ENCODE measurements around the gene CALD1.
A peak's percentile ranks its signal among the peaks of the same experiment; 100 is the strongest.

CALD1 gene

DNA sequence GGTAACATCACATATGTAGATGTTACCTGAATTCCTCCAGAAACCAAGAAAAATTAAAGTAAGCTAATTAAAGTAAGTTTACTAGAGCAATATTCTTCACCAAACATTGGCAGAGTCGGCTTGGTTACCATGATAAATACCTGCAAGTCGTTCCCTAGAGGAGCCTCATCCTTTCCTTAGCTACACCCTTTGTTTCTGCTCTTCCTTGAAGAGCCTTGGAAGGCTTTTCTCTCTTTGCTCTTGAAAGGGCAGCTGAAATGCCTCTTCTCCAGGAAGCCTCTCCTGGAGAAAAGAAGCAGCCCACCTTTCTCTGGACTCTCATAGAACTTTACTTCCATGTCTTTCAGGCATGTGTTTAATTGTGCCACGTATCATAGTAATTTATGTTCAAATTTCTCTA lies 34.9 kb upstream of the CALD1 start:
- H3K27me3 Mint-ChIP-seq = peaks cover 50% of the 10 kb centered on the region
- no peak overlapping the region for H3K4me3 Mint-ChIP-seq
- ATAC-seq (replicated peaks; ENCODE audit: extremely low read depth, poor library complexity, severe bottlenecking) (no peak), DNase-seq (ENCODE audit: low spot score in 2 of 2) (no peak)
- no peaks in the 10 kb centered on the region for H3K9me3 Mint-ChIP-seq
- H3K4me1 Mint-ChIP-seq = no peaks in the 10 kb centered on the region
- no peak overlapping the region for H3K27ac Mint-ChIP-seq (ENCODE audit: low read depth)
- peaks cover 1% of the 10 kb centered on the region for H3K36me3 Mint-ChIP-seq (ENCODE audit: insufficient read depth)

DNA sequence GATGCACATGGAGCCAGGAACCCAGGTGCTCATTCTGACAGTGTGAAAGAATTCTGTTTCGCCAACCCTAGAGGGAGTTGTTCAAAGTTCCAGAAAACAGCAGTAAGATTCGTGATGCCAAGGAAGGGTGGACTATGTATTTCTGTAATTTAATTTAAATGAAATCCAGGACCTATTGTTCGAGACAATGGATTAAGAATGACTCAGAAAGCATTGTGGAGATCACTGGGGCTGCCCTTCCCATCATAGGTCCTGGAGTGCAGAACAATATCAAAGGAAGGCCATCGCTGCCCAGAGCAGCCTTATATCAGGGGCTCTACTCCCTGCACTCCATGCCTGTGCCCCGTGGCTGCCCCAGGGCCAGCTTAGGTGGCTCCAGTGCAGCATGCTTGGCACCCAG lies 32.1 kb upstream of the CALD1 start:
- peaks cover 1% of the 10 kb centered on the region for H3K36me3 Mint-ChIP-seq (ENCODE audit: insufficient read depth)
- H3K27ac Mint-ChIP-seq (ENCODE audit: low read depth) = no peak overlapping the region
- H3K27me3 Mint-ChIP-seq = peaks cover 35% of the 10 kb centered on the region
- no peaks in the 10 kb centered on the region for H3K9me3 Mint-ChIP-seq
- H3K4me3 Mint-ChIP-seq = no peak overlapping the region
- DNase-seq (ENCODE audit: low spot score in 2 of 2) (no peak), ATAC-seq (replicated peaks; ENCODE audit: extremely low read depth, poor library complexity, severe bottlenecking) (no peak)
- H3K4me1 Mint-ChIP-seq = no peaks in the 10 kb centered on the region

DNA sequence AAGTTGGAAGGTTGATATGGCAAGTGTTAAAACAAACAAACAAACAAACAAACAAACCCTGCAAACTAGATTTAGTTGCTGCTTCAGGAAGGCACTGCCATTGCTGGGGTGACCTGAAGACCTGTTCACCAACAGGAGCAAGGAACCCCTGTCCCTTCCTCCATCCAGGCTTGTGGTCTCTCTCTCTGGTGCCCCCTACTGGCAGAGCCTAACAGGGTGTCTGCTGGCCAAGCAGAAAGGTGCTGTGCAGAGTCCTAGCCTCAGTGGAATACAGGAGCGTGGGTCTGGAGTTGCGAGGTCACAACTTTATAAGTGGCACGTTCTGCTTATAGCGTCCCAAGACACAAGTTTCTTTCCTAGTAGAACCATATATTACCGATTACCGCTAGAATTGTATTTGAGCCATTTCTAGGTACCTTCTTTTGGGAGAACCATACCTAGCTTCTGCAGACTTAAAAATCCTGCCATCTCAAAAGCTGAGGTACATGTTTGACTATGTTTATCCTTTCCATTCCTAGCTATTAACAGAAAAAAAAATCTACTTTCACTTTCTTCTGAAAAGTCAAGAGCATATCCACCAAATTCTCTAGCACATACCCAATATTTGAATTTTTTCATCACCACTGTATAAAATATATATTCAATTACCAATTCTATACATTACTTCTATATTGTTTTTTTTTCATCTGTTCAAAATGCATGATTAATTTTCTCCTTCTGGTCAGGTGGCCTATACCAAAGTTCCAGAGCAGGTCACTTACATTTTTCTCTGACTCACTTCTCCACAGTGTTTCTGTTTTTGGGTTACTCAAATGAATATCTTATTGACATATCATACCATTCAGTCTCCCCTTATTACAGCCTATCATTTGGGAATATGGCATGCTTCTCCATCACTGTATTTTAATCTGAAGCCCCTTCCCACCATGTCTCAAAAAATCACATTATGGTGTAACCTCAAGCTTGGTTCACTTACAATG lies 29.1 kb upstream of the CALD1 start:
- Mint-ChIP-seq H3K36me3 (ENCODE audit: insufficient read depth) (no peaks in the 10 kb centered on the region), H3K27me3 (peaks cover 26% of the 10 kb centered on the region), H3K4me1 (no peaks in the 10 kb centered on the region), H3K4me3 (no peak overlapping the region), H3K9me3 (no peaks in the 10 kb centered on the region), H3K27ac (ENCODE audit: low read depth) (no peak overlapping the region)
- peak; percentile 30 to 47 for DNase-seq (ENCODE audit: low spot score in 2 of 2)
- peak; percentile 65 for ATAC-seq (replicated peaks; ENCODE audit: extremely low read depth, poor library complexity, severe bottlenecking)

DNA sequence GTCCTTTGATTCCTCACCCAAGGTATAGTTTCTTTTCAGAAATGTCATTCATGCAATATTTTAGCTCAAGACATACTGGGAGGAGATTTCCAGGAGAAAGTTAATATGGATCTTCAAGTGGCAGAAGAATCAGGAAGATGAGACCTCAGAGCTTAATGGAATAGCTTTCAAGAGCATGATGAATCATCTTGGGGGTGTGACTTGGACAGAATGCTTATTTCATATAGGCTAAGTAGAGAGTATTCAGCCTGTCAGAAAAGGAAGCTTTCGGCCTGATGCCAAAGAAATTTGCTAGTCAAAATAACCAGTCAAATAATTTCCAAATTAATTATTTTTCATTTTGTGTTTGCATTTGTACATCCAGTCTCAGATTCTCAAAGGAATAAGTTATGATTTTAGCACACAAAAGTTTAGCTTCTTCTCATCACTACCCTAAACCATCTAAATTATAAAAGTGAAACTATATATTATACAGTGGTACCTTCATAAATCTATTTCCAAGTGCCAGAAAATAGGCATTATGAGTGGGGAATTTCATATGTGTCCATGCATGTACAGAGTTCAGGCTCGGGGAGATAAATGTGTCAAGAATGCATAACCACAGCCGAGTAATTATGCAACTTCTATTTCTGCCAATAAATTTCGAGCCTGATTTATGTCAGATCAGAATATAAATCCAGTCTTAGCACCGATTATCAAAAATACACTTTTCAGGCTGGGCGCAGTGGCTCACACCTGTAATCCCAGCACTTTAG lies 27.3 kb upstream of the CALD1 start:
- no peak for DNase-seq (ENCODE audit: low spot score in 2 of 2)
- Mint-ChIP-seq H3K36me3 (ENCODE audit: insufficient read depth) (no peaks in the 10 kb centered on the region), H3K9me3 (no peaks in the 10 kb centered on the region), H3K4me1 (no peaks in the 10 kb centered on the region), H3K27me3 (peaks cover 8% of the 10 kb centered on the region), H3K4me3 (no peak overlapping the region), H3K27ac (ENCODE audit: low read depth) (no peak overlapping the region)
- ATAC-seq (replicated peaks; ENCODE audit: extremely low read depth, poor library complexity, severe bottlenecking) = no peak

DNA sequence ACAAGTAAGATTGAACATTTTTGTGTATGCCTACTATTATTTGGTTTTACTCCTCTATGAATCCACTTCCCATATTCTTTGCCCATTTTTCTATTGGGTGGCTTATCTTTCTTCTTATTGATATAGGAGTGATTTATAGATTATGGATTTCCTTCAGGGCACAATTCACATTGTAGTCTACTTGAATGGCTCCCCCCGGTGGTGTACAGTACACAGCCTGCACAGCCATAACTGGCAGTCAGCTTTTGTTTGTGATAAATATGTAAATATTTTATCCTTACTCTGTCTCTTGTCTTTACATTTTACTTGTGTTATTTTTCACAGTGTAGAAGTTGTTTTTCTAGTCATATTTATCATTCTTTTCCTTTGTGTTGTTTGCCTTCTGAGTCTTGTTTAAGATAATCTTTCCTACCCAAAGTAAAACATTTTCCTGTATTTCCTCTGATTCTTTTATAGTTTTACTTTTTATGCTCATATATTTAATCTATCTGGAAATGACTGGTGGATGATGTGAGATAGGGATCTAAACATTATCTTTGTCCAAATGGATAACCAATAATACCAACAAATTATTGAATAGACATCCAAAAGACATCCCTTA lies 23.9 kb upstream of the CALD1 start:
- DNase-seq (ENCODE audit: low spot score in 2 of 2) = no peak
- no peak for ATAC-seq (replicated peaks; ENCODE audit: extremely low read depth, poor library complexity, severe bottlenecking)
- H3K27ac Mint-ChIP-seq (ENCODE audit: low read depth) = no peak overlapping the region
- H3K4me3 Mint-ChIP-seq = no peak overlapping the region
- peaks cover 13% of the 10 kb centered on the region for H3K27me3 Mint-ChIP-seq
- H3K4me1 Mint-ChIP-seq = no peaks in the 10 kb centered on the region
- no peaks in the 10 kb centered on the region for H3K9me3 Mint-ChIP-seq
- no peaks in the 10 kb centered on the region for H3K36me3 Mint-ChIP-seq (ENCODE audit: insufficient read depth)

DNA sequence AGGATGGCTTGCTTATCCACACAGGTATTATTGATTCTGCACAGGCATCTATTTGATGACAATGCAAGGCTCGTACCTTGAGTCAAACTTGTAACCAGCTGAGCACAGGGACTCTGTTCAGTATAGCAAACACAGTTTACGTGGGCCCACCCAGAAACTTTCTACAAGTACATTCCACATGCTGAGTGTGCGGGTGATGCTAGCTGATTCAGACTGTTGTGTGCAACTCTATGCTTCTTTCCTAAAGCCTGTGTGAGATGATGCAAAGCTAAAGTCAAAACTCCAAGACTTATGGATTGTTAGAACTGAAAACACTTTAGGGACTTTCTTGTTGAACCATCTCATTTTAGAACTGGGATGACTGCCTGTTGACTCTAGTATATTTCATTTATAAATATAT lies 21.5 kb upstream of the CALD1 start:
- DNase-seq (ENCODE audit: low spot score in 2 of 2) = no peak
- H3K9me3 Mint-ChIP-seq = no peaks in the 10 kb centered on the region
- no peak for ATAC-seq (replicated peaks; ENCODE audit: extremely low read depth, poor library complexity, severe bottlenecking)
- H3K4me3 Mint-ChIP-seq = no peak overlapping the region
- H3K27me3 Mint-ChIP-seq = peaks cover 21% of the 10 kb centered on the region
- no peaks in the 10 kb centered on the region for H3K4me1 Mint-ChIP-seq
- H3K27ac Mint-ChIP-seq (ENCODE audit: low read depth) = no peak overlapping the region
- H3K36me3 Mint-ChIP-seq (ENCODE audit: insufficient read depth) = no peaks in the 10 kb centered on the region

DNA sequence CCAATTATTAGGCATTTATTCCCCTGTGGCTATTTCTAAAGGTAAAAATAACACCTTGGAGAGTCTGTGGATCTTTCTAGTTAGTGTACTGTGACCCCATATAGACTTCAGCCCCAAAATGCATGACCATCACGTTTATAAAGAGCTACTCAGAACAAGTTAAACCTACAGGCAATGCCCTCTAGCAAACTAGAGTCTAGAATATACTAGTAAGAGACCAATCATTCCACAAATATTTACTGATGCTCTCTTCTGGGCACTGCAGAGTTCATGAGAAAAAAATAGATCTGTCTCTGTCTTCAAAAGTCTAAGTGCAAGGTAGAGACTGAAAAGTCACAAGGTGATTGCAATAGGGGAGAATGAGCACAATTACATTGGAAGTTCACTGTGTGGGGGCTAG lies 20.5 kb upstream of the CALD1 start:
- no peaks in the 10 kb centered on the region for H3K4me1 Mint-ChIP-seq
- ATAC-seq (replicated peaks; ENCODE audit: extremely low read depth, poor library complexity, severe bottlenecking) = no peak
- H3K4me3 Mint-ChIP-seq = no peak overlapping the region
- no peak overlapping the region for H3K27ac Mint-ChIP-seq (ENCODE audit: low read depth)
- DNase-seq (ENCODE audit: low spot score in 2 of 2) = no peak
- H3K27me3 Mint-ChIP-seq = peaks cover 26% of the 10 kb centered on the region
- no peaks in the 10 kb centered on the region for H3K9me3 Mint-ChIP-seq
- peaks cover 2% of the 10 kb centered on the region for H3K36me3 Mint-ChIP-seq (ENCODE audit: insufficient read depth)

DNA sequence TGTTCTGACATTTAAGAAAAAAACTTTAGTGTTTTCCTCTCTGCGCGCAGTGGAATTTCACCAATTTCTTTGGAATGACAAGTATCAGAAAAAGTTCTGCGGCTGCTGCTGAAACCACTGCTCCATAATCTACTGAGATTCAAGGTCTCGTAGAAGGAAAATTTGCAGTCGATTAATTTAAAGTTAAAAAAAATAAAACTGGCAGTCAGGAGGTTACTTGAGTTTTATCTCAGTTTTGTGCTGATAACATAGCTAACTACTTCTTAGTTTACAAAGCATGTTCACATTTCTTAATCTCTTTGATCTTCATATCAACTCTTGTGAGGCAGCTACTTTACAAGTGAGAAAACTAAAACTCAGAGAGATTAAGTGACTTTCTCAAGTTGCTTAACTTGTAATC lies 18.2 kb upstream of the CALD1 start:
- no peak for ATAC-seq (replicated peaks; ENCODE audit: extremely low read depth, poor library complexity, severe bottlenecking)
- Mint-ChIP-seq H3K4me1 (no peaks in the 10 kb centered on the region), H3K4me3 (no peak overlapping the region), H3K9me3 (no peaks in the 10 kb centered on the region), H3K27ac (ENCODE audit: low read depth) (no peak overlapping the region), H3K27me3 (peaks cover 47% of the 10 kb centered on the region), H3K36me3 (ENCODE audit: insufficient read depth) (peaks cover 4% of the 10 kb centered on the region)
- no peak for DNase-seq (ENCODE audit: low spot score in 2 of 2)

DNA sequence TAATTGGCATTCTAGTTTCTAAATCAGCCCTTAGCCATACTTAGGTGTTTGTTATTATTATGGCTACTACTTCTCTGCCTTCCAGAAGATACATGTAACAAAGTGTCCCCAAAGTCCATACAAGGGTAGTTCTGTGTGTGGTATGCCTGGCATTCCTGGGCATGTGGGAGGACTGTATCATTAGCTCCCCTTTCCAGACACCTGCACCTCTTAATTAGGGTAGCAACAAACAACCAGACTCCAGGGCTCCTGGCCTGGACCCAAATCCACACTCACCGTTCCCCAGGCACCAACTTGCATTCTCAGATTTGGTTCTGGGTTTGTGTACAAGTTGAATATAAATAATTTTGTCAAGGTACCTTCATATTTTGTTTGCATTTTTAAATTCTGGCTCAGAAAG lies 15.5 kb upstream of the CALD1 start:
- Mint-ChIP-seq H3K4me3 (no peak overlapping the region), H3K4me1 (no peaks in the 10 kb centered on the region), H3K9me3 (no peaks in the 10 kb centered on the region), H3K27me3 (peaks cover 44% of the 10 kb centered on the region), H3K27ac (ENCODE audit: low read depth) (no peak overlapping the region), H3K36me3 (ENCODE audit: insufficient read depth) (peaks cover 4% of the 10 kb centered on the region)
- ATAC-seq (replicated peaks; ENCODE audit: extremely low read depth, poor library complexity, severe bottlenecking) = no peak
- DNase-seq (ENCODE audit: low spot score in 2 of 2) = no peak

DNA sequence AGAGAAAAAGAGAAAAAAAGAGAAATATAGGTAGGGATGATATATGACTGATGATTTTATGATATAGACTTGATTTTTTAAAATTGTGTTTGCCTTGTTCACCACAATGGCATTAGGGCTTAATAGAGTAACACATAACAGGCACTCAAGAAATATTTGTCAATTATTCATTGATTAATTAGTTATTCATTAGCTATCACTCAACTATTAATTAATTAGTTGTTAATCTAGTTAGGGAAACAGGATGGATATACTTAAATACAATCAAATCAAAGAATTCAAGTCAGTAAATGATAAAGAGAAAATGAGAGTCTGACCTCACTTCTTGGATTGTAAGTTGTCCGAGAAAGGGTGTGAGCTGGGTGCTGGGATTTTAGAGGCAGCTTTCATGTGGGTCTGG lies 15.1 kb upstream of the CALD1 start:
- Mint-ChIP-seq H3K36me3 (ENCODE audit: insufficient read depth) (peaks cover 4% of the 10 kb centered on the region), H3K27me3 (peaks cover 40% of the 10 kb centered on the region), H3K4me1 (no peaks in the 10 kb centered on the region), H3K27ac (ENCODE audit: low read depth) (no peak overlapping the region), H3K4me3 (no peak overlapping the region), H3K9me3 (no peaks in the 10 kb centered on the region)
- DNase-seq (ENCODE audit: low spot score in 2 of 2) (no peak), ATAC-seq (replicated peaks; ENCODE audit: extremely low read depth, poor library complexity, severe bottlenecking) (no peak)

DNA sequence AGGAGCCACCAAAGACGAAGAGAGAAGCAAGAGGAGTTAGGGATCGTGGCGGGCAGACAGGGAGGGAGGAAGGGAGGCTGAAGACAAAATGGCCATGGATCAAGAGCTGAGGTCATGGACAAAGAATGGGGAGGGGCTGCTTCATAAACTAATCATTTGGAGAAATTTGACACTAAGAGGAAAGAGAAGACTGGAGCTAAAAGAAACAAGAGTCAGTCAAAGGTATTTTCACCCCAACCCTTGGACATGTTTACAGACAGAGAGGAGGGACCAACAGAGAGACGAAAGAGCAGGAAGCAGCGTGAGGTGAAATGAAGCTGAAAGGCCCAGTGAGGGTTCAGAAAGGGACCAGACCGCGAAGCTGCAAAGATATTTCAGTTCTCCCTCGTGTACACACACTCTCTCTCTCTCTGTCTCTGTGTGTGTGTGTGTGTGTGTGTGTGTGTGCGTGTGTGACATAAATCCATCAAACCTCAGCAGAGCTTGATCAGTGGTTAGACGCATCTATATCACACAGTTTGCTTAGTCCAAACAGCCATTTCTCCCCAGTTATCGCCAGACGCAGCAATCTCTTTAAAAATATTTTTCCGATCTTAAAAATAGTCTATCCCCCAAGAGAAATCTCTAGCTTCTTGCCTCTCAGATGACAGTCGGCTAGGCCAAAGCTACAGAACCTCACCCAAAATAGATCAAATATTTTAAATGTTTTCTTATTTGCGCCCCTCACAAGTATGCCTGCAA lies 12.5 kb upstream of the CALD1 start:
- Mint-ChIP-seq H3K27me3 (peaks cover 35% of the 10 kb centered on the region), H3K4me3 (no peak overlapping the region), H3K27ac (ENCODE audit: low read depth) (no peak overlapping the region), H3K9me3 (no peaks in the 10 kb centered on the region), H3K36me3 (ENCODE audit: insufficient read depth) (peaks cover 6% of the 10 kb centered on the region), H3K4me1 (no peaks in the 10 kb centered on the region)
- no peak for ATAC-seq (replicated peaks; ENCODE audit: extremely low read depth, poor library complexity, severe bottlenecking)
- no peak for DNase-seq (ENCODE audit: low spot score in 2 of 2)

DNA sequence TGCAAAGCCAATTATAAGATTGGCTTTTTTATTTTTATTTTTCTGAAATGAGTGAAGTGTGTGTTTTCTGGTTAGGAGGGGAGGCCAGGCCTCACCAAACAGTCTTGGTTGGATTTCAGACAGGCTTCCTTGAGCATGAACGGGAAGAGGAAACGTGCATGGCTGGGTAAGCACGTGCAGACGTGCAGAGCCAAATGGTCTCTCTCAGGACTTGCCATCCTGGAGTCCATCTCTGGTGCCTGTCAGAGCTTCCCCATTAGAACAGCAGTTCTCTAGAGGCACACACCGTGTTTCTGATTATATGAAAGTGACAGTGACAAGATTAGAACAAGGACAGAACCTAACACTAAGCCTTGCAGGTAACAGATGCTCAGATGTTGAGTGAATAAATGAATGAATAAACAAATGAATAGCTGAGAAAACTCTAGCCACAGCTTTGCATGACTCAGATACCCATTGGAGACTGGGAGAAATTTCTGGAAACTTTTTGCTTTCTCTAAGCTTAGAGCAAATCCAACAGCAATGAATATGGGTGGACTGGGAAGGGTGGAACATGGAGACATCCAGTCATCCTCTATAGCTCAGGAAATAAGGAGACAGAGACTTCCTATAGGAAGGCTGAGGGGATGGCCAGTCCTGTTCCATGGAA lies 11.8 kb upstream of the CALD1 start:
- ATAC-seq (replicated peaks; ENCODE audit: extremely low read depth, poor library complexity, severe bottlenecking) (no peak), DNase-seq (ENCODE audit: low spot score in 2 of 2) (no peak)
- Mint-ChIP-seq H3K9me3 (no peaks in the 10 kb centered on the region), H3K27me3 (peaks cover 29% of the 10 kb centered on the region), H3K4me3 (no peak overlapping the region), H3K36me3 (ENCODE audit: insufficient read depth) (peaks cover 6% of the 10 kb centered on the region), H3K27ac (ENCODE audit: low read depth) (no peak overlapping the region), H3K4me1 (no peaks in the 10 kb centered on the region)

Measured in central memory CD8-positive, alpha-beta T cell (primary cell).